SKM-1 treated with dmso at 0.1 percent for 144 hours (cell line): ENCODE data around the gene F13A1.

Experiments used
- DNase-seq: peaks from one replicate; lab custom pipeline; 2025; ENCODE audit not compliant: unreplicated experiment; lab: John Stamatoyannopoulos, UW

The F13A1 gene

DNA sequence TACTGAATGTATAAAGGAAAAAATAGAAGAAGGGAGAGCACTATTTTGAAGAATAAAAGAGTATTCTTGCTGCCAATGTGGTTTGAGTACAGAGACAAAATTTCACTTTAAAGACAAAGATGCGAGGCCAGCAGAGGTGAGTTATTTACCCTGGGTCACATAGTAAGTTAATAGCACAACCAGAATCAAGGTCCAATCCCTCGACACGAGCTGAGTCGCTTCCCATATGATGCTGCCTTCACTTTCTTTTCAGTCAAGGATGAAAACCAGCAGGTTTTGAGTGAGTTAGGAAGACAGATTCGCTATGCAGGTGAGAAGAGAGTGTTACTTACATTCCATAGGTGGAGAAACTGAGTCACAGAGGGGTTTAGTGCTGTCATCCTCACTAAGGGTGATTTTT lies 75.8 kb downstream of the F13A1 start:
- no peak for DNase-seq

DNA sequence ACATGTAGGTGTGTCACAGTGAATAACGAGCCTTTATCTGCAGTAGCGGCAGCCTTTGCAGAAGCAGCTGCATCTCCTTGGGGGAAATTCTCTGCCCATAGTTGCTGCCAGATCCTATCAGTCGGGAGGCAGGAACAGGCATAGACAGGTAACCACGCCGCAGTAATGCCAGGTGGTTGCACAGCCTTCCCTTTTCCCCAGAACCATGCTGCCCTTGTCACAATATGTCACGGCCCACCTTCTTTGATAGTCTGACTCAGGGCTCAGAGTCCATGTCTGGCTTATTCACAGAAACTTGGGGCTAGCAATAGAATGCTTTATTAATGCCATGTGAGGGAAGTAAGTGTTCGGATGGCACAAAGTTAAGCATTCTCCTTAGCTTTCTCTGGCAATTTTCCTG lies 76.6 kb downstream of the F13A1 start:
- no peak for DNase-seq

DNA sequence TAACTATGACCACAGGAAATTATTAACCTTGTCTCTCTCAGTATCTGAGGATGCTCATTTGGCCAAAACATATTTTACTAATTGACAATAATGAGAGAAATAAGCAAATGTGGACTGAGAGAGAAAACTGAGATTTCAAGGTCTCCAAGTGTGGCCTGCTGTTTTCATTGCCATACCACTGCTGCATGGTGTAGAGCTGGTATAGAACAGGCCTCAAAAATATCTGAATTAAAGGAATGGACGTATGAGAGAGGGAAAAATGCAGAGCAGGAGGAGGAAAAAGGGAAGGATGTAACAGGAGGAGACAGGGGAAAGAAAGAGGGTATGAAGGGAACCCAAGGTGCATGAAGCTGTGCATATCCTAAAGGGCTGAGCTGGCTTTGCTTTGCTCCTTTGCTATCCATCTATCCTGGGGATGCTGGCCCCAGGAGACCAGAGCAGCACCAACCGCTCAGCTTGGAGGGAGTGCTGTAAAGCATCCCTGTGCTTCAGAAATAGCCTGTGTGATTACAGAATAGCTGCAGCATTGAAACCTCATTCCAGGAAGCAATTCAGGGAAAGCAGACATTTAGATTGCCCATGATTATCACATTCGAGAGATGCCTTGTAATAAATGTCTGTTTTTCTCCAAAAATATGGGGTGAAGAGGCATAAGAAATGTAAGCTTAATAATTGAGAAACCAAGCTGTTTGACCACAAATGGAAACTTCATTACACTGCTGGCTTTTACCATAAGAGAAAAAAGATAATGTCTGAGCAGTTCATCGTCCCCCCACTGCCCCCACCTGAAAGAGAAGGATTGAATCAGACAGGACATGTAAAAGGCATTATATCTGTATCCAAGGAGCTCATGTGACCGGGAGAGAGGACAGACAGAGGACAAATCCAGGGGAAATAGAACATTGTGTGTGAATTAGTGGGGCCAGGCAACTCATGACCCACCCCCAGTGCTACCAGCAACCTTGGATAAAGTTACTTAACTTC lies 80.6 kb downstream of the F13A1 start:
- no peak for DNase-seq

DNA sequence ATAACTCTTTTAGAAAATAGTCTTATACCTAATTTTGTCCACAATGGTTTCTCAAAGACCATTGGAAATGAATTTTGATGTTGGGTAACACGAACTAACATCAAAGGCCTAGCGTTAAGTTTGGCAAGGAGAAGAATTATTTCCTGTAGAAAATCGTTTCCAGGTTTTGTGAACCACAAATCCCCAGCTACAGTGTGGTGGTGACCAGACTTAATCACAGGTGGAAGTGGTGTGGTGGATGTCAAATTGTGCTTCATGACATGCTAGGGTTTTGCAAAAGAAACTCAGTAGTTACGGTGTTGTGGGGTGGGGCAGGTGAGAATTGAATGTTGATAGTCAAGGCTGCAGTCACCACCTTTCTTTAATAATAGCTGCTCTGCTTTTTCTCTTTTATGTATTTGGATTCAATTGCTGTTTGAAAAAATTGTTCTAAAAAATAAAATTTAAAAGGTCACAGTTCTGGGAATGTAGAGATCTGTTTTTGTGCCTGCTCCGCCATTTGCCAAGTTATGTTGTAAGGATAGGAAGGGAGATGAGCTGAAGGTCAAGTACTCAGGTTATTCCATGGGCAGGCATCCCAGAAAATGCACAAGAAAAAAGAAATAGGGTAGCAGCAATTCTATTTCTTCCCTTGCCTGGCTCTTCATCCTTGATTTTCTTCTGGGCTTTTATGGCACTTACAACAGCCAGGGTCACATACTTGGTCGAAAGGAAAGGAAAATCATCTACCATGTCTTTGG lies 83.6 kb downstream of the F13A1 start:
- no peak for DNase-seq

DNA sequence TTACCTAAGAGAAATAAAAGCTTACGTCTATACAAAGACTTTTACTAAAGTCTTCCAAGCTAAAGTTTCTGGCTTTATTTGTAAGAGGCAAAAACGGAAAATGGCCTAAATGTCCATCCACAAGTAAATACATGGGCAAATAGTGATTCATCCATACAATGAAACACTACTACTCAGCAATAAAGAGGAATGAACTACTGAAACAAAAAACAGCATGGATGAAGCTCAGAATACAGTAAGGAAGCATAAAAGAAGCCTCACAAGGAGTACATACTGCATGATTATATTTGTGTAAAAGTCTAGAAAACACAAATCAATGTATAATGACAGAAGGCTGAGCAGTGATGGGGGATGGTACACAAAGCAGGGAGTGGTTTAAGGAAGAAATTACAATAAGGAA lies 84.7 kb downstream of the F13A1 start:
- no peak for DNase-seq

DNA sequence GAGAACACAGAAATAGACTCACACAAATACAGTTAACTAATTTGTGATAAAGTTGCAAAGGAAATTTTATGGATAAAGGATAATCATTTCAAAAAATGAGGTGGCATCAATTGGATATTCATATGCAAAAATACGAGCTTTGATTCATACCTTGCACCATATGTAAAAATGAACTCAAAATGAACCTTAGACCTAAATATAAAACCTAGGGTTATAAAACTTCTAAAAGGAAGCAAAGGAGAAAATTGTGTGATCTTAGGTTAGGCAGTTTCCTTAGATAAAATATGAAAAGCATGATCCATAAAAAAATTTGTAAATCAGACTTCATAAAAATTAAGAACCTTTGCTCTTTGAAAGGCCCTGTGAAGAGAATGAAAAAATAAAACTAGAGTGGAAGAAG lies 85.5 kb downstream of the F13A1 start:
- no peak for DNase-seq

DNA sequence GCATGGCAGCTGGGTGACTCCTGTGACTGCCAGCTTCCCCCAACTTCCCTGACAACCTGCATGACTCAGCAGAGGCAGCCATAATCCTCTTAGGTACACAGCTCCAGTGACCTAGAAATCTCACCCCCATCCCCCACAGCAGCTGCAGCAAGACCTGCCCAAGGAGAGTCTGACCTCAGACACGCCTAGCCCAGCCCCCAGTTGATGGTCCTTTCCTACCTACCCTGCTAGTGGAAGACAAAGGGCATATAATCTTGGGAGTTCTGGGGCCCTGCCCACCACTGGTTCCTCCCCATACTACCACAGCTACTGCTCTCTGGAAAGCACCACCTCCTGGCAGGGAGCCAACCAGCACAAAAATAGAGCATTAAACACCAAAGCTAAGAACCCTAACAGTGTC lies 90.2 kb downstream of the F13A1 start:
- no peak for DNase-seq

DNA sequence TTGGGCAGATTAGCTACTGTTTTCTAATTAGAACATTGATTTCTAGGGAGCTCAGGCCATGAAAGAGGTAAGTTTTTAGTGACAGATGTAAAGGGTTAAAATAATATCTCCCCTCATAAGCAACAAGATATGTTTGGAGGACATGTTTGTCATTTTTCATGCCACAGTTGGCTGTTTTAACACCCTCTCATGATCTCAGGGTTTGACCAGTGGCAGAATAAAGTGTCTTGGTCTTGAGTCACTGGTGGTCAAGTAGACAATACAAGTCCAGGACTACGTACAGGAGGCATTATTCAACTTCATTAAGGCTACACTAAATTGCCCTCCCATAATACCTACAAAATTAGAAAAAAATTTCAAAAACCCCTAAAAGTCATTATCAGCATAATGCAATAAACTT lies 92.6 kb downstream of the F13A1 start:
- DNase-seq: no peak

DNA sequence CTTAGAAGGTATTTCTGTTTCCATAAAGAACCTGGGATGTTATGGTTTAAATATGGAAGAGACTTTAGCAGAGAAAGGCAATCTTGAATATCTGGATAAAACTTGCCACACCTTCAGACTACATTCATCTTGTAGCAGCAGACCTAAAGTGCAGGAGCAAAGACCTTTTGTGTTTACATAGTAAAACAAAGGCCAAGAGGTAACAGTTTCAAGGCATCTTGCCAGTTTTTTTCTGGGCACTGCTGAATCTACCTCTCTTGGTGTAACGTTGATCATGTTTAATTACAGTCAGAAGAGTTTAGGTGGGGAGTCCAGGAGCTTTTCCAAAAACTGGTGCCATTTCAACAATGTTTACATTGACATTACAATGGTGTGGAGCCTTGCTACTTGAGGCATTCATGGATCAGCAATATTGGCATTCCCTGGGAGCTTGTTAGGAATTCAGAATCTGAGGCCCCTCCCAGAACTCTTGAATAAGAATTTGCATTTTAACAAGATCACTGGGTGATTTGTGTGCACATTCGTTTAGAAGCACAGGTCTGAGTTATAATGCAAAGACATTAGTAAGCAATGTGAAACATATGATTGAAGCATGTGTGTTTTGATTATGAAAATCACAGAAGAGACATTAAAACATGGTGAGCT lies 94.5 kb downstream of the F13A1 start:
- DNase-seq: no peak

DNA sequence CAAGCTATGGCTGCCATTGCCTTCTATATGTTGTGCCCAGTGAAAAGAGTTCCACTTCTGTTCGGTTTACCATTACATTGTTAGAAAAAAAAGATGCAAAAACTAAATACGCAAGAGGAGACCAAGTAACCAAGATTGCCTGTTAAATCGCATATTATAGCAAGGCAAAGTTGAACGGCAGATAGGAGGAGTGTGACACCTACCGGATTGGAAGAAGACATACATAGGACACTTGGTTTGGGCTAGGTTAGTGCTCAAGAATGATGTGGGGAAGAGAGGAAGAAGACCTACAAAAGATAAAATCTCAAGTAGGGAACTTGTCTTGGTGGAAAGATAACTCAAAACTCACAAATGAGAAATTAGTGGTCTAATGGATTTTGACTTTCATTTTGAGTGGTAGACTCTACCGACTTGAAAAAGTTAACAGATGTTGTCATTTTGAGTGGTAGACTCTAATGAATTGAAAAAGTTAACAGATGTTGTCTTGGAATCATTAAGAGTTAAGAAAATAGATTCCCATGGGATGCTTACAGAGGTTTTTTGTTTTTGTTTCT lies 95.5 kb downstream of the F13A1 start:
- DNase-seq: no peak

DNA sequence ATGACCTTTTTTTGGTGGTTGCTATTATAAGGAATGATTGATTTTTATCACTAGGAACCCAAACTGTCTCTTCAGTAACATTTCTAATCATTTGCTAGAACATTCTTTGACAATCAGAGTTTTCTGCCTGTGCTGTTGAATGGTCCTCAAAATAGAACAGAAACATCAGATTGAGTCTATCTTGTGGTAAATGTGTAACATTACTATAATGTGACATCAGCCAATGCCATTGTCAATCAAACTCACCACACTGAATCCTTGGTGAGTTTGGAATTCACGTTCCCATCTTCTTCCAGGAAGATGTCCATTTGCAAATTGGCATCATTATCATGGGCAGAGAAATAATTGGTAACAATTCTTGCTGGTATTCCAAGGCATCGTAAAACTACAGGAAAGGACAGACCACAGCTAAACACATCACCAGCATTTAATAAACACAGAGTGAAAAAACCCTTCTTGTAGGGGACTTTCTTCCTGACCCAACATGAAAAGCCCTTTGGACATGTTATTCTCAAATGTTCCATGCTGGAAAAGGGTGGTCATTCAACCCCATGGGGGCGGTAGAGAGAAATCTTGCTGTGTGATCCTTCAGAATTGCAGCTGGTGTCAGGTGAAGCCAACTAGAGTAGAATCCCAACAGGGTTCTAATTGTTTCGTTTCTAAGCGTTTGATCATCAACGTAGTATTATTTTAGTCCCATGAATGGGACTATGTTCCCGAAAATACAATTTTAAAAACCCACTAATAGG lies 98.5 kb downstream of the F13A1 start:
- peak; percentile 18 for DNase-seq

DNA sequence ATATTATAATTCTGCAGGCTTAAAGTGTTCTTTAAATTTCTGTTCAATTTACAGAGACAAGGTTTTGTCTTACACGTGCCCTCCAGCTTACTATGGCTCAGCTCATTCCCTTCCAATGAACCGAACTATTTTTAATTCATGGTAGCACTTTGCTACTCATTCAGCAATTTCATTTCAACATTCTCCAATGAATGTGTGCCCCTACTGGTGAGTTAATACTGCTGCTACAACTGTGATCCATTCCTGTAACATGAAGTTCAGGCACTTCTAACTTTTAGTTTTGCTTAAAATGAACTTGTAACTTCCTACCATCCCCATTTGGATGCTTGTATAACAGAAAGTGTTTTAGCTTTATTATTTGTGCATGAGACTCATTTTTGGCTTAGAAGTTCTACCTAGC lies 99.7 kb downstream of the F13A1 start:
- DNase-seq: no peak

DNA sequence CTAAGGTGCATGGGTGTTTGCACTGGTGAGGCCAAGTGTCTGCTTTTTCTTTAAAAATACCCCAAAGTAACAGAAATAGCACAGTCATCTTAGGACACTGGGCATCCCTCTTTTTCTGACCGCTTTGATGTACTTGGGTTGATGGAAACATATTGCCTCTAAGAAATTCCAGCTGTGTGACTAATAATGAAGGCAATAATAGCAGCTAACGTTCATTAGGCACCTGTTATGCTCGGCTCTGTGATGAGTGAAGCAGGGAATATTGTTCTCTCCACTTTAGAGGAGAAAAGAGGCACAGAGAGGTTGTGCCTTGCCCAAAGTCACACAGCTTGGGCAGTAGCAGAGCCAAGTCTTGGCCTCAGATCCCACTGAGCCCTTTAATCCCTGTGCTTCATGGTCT lies 100.7 kb downstream of the F13A1 start:
- no peak for DNase-seq

DNA sequence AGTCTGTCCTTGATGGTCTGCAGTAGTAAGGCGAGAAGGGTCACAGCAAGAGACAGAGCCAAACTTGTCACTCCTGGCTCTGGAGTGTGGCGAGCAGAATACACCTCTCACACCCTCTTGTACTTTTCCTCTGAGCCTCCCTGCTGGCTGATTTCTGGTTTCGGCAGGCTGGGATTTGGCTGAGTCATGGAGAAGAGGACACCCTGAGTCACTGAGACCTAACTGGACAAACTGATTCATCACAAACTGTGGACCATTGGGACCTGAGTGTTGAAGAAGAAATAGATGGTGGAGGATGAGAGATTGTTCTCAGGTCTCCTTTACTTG lies 101.7 kb downstream of the F13A1 start:
- no peak for DNase-seq

DNA sequence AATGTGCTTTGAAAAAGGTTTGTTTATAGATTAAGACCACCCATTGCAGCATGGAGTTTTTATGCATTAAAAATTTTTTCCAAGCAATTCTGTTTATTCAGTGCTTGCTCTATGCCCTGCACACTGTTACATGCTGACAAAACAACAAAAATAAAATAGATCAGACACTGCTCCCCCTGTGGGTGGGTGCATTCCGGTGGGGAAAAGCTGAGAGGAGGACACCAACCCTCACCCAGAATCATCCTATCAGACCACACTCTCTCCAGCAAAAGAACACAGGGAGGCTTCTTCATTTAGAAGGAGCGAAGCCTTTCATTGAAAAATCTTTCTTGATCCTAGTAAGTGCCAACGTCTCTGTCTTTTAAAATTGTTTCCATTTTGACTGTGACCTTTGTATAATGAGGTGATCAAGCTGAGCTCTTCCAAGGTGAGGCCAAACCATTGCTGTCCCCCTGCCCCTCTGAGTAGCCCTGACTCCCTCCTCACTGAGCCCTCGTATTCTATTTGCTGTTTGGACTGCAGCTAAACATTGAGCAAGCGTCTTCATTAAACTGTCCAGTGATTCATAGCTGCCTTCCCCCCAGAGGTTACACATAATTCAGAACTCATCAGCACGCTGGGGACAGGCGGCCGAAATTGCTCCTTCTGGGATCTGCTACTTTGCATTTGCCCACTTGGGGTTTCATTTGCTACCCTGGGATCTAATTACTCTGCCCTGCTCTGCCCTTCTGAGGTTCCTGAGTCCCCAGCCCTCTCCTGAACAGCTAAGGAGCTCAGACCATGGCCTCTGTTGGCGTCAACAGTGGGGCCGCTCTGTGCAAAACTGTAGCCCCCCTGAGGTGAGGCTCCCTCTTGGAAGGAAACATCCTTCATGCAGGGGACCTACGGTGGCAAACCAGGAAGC lies 102.4 kb downstream of the F13A1 start:
- no peak for DNase-seq

DNA sequence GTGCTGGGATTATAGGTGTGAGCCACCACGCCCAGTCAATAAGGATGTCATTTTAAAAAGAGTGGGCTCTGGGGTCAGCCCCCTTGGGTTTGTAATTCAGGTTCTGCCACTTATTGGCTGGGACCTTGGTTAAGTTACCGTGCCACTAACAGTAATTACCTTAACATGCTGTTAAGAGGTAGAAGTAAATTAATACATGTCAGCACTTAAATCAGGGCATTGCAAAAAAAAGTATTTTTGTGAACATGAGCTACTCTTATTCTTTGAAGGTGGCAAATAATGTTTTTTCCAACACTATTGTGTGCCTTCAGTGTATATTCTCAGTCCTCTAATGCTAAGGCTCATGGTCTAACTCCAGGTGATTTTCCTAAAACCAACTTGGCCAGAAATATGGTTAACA lies 109.5 kb downstream of the F13A1 start:
- DNase-seq: no peak

DNA sequence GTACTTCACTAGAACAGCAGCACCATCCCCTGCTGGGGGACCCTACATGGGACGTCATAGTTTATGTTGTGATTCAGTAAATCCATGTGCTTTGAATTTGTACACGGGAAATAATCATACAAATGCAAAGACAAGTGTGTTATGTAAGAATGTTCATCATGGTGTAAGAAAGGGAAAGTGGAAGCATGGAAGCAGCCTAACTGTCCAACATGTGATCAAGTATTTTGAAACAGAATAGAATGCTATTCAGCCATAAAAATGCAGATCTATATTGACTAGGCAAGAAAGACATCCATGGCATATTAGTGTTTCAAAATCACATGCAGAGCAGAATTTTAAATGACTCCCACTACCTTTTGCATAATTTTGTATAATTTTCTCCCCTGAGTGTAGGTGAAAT lies 117.6 kb downstream of the F13A1 start:
- DNase-seq: no peak

DNA sequence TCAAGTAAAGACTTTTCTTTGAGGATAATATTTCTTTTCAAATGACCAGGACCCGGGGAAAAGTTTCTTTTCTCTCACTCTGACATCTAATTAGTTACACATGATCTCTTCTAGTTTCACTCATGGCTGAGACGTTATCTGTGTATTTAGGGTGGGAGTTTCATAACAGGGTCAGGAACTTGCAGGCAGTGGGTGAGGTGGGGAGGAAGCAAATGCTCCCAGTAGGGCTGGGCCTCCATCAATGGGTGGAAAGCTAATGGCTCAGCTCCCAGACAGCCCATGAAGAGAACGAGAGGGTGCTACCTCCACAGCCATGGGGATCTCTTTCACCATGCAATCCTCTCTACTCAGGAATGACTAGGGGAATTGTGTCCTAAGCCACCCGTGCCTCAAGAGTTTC lies 119.3 kb downstream of the F13A1 start:
- DNase-seq: no peak

DNA sequence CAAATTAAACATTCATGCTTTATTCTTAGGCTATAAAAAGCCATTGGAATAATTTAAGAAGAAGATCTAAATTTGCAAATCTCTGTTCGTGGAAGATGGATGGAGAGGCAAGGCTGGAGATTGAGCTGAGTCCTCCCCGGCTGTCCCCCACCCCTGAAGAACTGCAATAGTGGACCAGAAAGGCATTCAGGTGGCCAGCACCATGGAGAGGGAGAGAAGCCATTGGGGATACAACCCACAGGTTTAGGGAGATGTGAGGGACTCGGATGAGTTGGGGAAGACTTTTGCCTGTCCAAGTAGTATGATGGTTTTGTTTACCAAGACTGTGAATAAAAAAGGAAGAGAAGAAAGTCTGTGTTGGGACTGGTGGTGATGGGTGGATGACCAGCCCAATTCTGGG lies 120.8 kb downstream of the F13A1 start:
- no peak for DNase-seq

DNA sequence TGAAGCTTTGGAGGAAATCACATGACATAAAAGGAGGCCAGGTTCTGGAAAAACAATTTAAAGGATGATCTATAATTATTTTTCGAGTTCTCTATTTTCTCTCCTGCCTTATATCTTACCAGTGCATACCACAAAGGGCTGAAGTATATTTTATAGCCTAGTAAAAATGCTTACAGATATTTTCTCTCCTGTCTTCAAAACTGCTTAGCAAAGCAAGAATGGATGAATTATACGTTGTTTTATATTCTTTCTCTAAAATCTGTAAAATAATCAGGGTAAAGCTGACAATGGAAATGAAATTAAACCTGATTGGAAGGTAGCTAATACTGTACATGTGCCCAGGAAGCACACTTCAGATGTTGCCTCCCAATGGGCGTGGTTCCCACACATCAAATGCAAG lies 123.7 kb downstream of the F13A1 start:
- no peak for DNase-seq
